HG03064 (cell line): Measurements from ENCODE around the gene MIPEP.

ENCODE experiments used
- ATAC-seq: cut with Tn5 transposase; IDR thresholded peaks from one replicate; pipeline ENCODE4 v1.9.1; 2021; ENCODE audit warnings: low read depth; ENCODE audit not compliant: unreplicated experiment

MIPEP gene

GRCh38 chr13:23724196-23724970 lies 164.8 kb downstream of the MIPEP start:
- no peak for ATAC-seq

- no peak for ATAC-seq
Measured at GRCh38 chr13:23723471-23723870, 165.7 kb downstream of the MIPEP start.

GRCh38 chr13:23722726-23723453 lies 166.3 kb downstream of the MIPEP start:
- ATAC-seq = no peak

GRCh38 chr13:23718996-23719395 lies 170.2 kb downstream of the MIPEP start:
- no peak for ATAC-seq

- no peak for ATAC-seq
Measured at GRCh38 chr13:23716401-23716800, 172.8 kb downstream of the MIPEP start.

- no peak for ATAC-seq
Measured at GRCh38 chr13:23715762-23716235, 173.4 kb downstream of the MIPEP start.

- ATAC-seq = no peak
Measured at GRCh38 chr13:23715092-23715761, 174.0 kb downstream of the MIPEP start.

- ATAC-seq = no peak
Measured at GRCh38 chr13:23714672-23715071, 174.5 kb downstream of the MIPEP start.

GRCh38 chr13:23711355-23711754 lies 177.8 kb downstream of the MIPEP start:
- ATAC-seq = no peak

GRCh38 chr13:23710366-23710765 lies 178.8 kb downstream of the MIPEP start:
- ATAC-seq = no peak

- no peak for ATAC-seq
Measured at GRCh38 chr13:23709536-23709935, 179.7 kb downstream of the MIPEP start.

GRCh38 chr13:23707674-23708073 lies 181.5 kb downstream of the MIPEP start:
- no peak for ATAC-seq

GRCh38 chr13:23705583-23705982 lies 183.6 kb downstream of the MIPEP start:
- no peak for ATAC-seq

- no peak for ATAC-seq
Measured at GRCh38 chr13:23703246-23703860, 185.8 kb downstream of the MIPEP start.

- ATAC-seq = no peak
Measured at GRCh38 chr13:23701636-23702035, 187.6 kb downstream of the MIPEP start.

GRCh38 chr13:23701186-23701585 lies 188.0 kb downstream of the MIPEP start:
- no peak for ATAC-seq

GRCh38 chr13:23699271-23699670 lies 189.9 kb downstream of the MIPEP start:
- no peak for ATAC-seq

GRCh38 chr13:23697772-23698313 lies 191.4 kb downstream of the MIPEP start:
- ATAC-seq = no peak

GRCh38 chr13:23696610-23697009 lies 192.6 kb downstream of the MIPEP start:
- ATAC-seq = no peak

- peak; percentile 94 for ATAC-seq
Measured at GRCh38 chr13:23695711-23696464, 193.3 kb downstream of the MIPEP start.
